CD14-positive monocyte (primary cell): Measurements from ENCODE around the gene TOLLIP. TPM values are rescaled to one million over a fixed set of nuclear protein-coding genes. Genes with fewer than 3 reads are reported as not detected.

Experiments used
- DNase-seq, 3 donors: peaks; one replicate each; pipeline ENCODE4 v3.0.0-alpha.2; 2011 to 2022
- H2AFZ ChIP-seq: 2 replicates; pipeline ENCODE4 v1.6.0; 2012; ENCODE audit warnings: mild to moderate bottlenecking, low read depth, low read length, inconsistent platforms; ENCODE audit not compliant: insufficient read depth, poor library complexity, severe bottlenecking
- H3K27ac ChIP-seq, 2 donors: 1 replicate in 1 of 2; 2 replicates in 1 of 2; pipeline ENCODE4 v1.5.1; 2012 to 2013; ENCODE audit warnings: low read length in 2 of 2, control low read depth in 1 of 2, inconsistent platforms in 1 of 2, low read depth in 1 of 2, mild to moderate bottlenecking in 1 of 2
- H3K27me3 ChIP-seq, 2 donors: one replicate each; pipeline versions ENCODE4 v1.6.0 to v1.6.1; 2011 to 2013; ENCODE audit warnings: low read length in 2 of 2; ENCODE audit not compliant: control insufficient read depth in 2 of 2, insufficient read depth in 2 of 2
- H3K36me3 ChIP-seq, 2 donors: replicated peaks in 1 of 2; 1 replicate in 1 of 2; 2 replicates in 1 of 2; pipeline versions ENCODE4 v1.5.1 to v1.6.1; 2012 to 2013; ENCODE audit warnings: low read length in 2 of 2, control low read depth in 1 of 2, inconsistent platforms in 1 of 2, mild to moderate bottlenecking in 1 of 2; ENCODE audit not compliant: insufficient read depth in 2 of 2, control insufficient read depth in 1 of 2
- H3K4me1 ChIP-seq, 2 donors: 1 replicate in 1 of 2; 2 replicates in 1 of 2; pipeline versions ENCODE4 v1.5.1 to v1.6.1; 2012 to 2013; ENCODE audit warnings: low read length in 2 of 2, control low read depth in 1 of 2, inconsistent platforms in 1 of 2, mild to moderate bottlenecking in 1 of 2, moderate library complexity in 1 of 2; ENCODE audit not compliant: insufficient read depth in 2 of 2, control insufficient read depth in 1 of 2
- H3K4me2 ChIP-seq: replicated peaks from 2 replicates; pipeline ENCODE3; 2012; ENCODE audit warnings: low read length, moderate library complexity, mild to moderate bottlenecking; ENCODE audit not compliant: poor library complexity, severe bottlenecking; ENCODE audit errors: extremely low read depth
- H3K4me3 ChIP-seq, 3 experiments: fragments of 200-600 bp in 1 of 3; sonication (generic) in 1 of 3; replicated peaks in 1 of 3; 1 replicate in 2 of 3; 2 replicates in 1 of 3; pipeline ENCODE4 v1.5.1; 2011 to 2013; ENCODE audit warnings: low read length in 3 of 3, mild to moderate bottlenecking in 3 of 3, control low read depth in 2 of 3, low read depth in 2 of 3, inconsistent platforms in 1 of 3, moderate library complexity in 1 of 3
- H3K79me2 ChIP-seq: 2 replicates; pipeline ENCODE4 v1.6.0; 2012; ENCODE audit warnings: mild to moderate bottlenecking, control low read depth, inconsistent platforms, low read length, moderate library complexity; ENCODE audit not compliant: insufficient read depth
- H3K9ac ChIP-seq: 2 replicates; pipeline ENCODE4 v1.6.0; 2017; ENCODE audit warnings: low read length, mild to moderate bottlenecking; ENCODE audit not compliant: insufficient read depth, poor library complexity, severe bottlenecking
- H3K9me3 ChIP-seq, 2 donors: replicated peaks in 1 of 2; 1 replicate in 1 of 2; 2 replicates in 1 of 2; pipeline versions ENCODE4 v1.5.1 to v1.6.1; 2012 to 2013; ENCODE audit warnings: low read length in 2 of 2, control low read depth in 1 of 2; ENCODE audit not compliant: control insufficient read depth in 1 of 2, insufficient read depth in 1 of 2
- H4K20me1 ChIP-seq: 2 replicates; pipeline ENCODE4 v1.6.0; 2012; ENCODE audit warnings: mild to moderate bottlenecking, low read length, control low read depth, moderate library complexity; ENCODE audit not compliant: insufficient read depth
- H3K27ac Mint-ChIP-seq, 7 donors: one replicate each; pipeline ENCODE4 v1.8.0; 2020; ENCODE audit warnings: mild to moderate bottlenecking in 7 of 7, mixed read lengths in 7 of 7, moderate library complexity in 6 of 7, inconsistent platforms in 2 of 7
- H3K27me3 Mint-ChIP-seq, 3 donors: one replicate each; pipeline ENCODE4 v1.8.0; 2021 to 2022; ENCODE audit warnings: low read depth in 3 of 3, mild to moderate bottlenecking in 3 of 3, mixed read lengths in 3 of 3, moderate library complexity in 3 of 3, inconsistent platforms in 1 of 3
- H3K36me3 Mint-ChIP-seq, 2 donors: one replicate each; pipeline ENCODE4 v1.8.0; 2020; ENCODE audit warnings: mixed read lengths in 2 of 2, inconsistent platforms in 1 of 2, mild to moderate bottlenecking in 1 of 2
- H3K4me1 Mint-ChIP-seq: one replicate; pipeline ENCODE4 v1.8.0; 2020; ENCODE audit warnings: mild to moderate bottlenecking, mixed read lengths
- H3K4me3 Mint-ChIP-seq, 2 donors: one replicate each; pipeline ENCODE4 v1.8.0; 2020; ENCODE audit warnings: mild to moderate bottlenecking in 2 of 2, mixed read lengths in 2 of 2, moderate library complexity in 1 of 2
- H3K9me3 Mint-ChIP-seq, 7 donors: one replicate each; pipeline ENCODE4 v1.8.0; 2020 to 2022; ENCODE audit warnings: mixed read lengths in 7 of 7, mild to moderate bottlenecking in 6 of 7, moderate library complexity in 6 of 7, inconsistent platforms in 2 of 7
- WGBS: methylation state at CpG from one replicate; pipeline ENCODE4 v1.1.5; 2013; ENCODE audit warnings: missing lambda C conversion rate; ENCODE audit not compliant: insufficient coverage; 5-methylcytosine and 5-hydroxymethylcytosine counted together
- intact Hi-C, 2 donors: fragments of 100-400 bp; cut with micrococcal nuclease; formaldehyde crosslinking; loops; one replicate each; pipeline versions ENCODE4 v1.15.0 to v1.15.1; 2023
- polyA plus RNA-seq, 3 donors: library from polyadenylated mRNA; depleted of rRNA in 1 of 3; unstranded in 2 of 3; stranded (reverse) in 1 of 3; fragments of 300-500 nt in 2 of 3; fragments of >200 nt in 1 of 3; fragmentation: Illumina TruSeq in 2 of 3; gene quantifications; 1 replicate in 2 of 3; 2 replicates in 1 of 3; pipeline ENCODE4 v1.2.3, GENCODE V29; 2012 to 2021
- TF ChIP-seq, protein P1 (sequence below): fragments of 200-600 bp; IDR thresholded peaks from one replicate; pipeline ENCODE4 v1.8.0; 2022; ENCODE audit warnings: antibody characterized with exemption, mild to moderate bottlenecking

Gene TOLLIP
- polyA plus RNA-seq, 3 donors: 67.9 to 72.1 (median 71.7) TPM

- WGBS: 96% methylated on average over 10 of the region's 16 CpGs
- H3K4me1 ChIP-seq: peaks cover 10 to 13% of the 10 kb centered on the region in 2 donors
- H3K4me3 ChIP-seq: no peak overlapping the region
- peaks cover 6% of the 10 kb centered on the region for H3K4me1 Mint-ChIP-seq
- no peaks in the 10 kb centered on the region for H3K79me2 ChIP-seq
- no peaks in the 10 kb centered on the region for H3K9me3 ChIP-seq
- no peak overlapping the region for H3K4me3 Mint-ChIP-seq
- intact Hi-C loops: no loop called here
- H3K4me2 ChIP-seq: no peak overlapping the region
- no peaks in the 10 kb centered on the region for H3K36me3 Mint-ChIP-seq
- H3K9me3 Mint-ChIP-seq: peaks cover 0 to 2% (median 0%) of the 10 kb centered on the region in 7 donors
- no peak overlapping the region for H3K27ac Mint-ChIP-seq
- no peak for DNase-seq
- TF ChIP-seq, protein P1, sequence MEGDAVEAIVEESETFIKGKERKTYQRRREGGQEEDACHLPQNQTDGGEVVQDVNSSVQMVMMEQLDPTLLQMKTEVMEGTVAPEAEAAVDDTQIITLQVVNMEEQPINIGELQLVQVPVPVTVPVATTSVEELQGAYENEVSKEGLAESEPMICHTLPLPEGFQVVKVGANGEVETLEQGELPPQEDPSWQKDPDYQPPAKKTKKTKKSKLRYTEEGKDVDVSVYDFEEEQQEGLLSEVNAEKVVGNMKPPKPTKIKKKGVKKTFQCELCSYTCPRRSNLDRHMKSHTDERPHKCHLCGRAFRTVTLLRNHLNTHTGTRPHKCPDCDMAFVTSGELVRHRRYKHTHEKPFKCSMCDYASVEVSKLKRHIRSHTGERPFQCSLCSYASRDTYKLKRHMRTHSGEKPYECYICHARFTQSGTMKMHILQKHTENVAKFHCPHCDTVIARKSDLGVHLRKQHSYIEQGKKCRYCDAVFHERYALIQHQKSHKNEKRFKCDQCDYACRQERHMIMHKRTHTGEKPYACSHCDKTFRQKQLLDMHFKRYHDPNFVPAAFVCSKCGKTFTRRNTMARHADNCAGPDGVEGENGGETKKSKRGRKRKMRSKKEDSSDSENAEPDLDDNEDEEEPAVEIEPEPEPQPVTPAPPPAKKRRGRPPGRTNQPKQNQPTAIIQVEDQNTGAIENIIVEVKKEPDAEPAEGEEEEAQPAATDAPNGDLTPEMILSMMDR: no peak
- H3K27me3 Mint-ChIP-seq: no peaks in the 10 kb centered on the region
- no peaks in the 10 kb centered on the region for H4K20me1 ChIP-seq
- no peaks in the 10 kb centered on the region for H3K36me3 ChIP-seq
- no peaks in the 10 kb centered on the region for H3K27me3 ChIP-seq
- no peak overlapping the region for H2AFZ ChIP-seq
- no peak overlapping the region for H3K27ac ChIP-seq
- H3K9ac ChIP-seq: no peak overlapping the region
Measured at GRCh38 chr11:1257916-1258315, 51.5 kb downstream of the TOLLIP start.

DNA sequence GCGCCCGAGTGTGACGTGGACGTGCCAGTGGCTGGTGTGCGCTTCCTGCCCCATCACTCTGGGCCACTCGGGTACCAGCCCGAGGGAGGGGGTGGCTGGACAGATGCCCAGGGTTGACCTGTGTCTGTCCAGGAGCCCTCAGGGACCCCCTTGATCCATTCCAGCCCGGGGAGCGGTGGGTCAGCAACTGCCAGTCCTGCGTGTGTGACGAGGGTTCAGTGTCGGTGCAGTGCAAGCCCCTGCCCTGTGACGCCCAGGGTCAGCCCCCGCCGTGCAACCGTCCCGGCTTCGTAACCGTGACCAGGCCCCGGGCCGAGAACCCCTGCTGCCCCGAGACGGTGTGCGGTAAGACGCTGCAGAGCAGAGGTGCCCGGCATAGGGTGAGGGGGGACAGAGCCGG, 52.1 kb downstream of the TOLLIP start:
- intact Hi-C loops: no loop called here
- Histone ChIP-seq H3K27me3 (no peaks in the 10 kb centered on the region), H3K9ac (no peak overlapping the region), H3K4me1 (peaks cover 5 to 7% of the 10 kb centered on the region in 2 donors), H3K36me3 (no peaks in the 10 kb centered on the region), H3K27ac (no peak overlapping the region), H3K9me3 (peaks cover 0 to 4% of the 10 kb centered on the region in 2 donors), H3K4me3 (no peak overlapping the region), H4K20me1 (no peaks in the 10 kb centered on the region), H3K4me2 (no peak overlapping the region), H3K79me2 (no peaks in the 10 kb centered on the region), H2AFZ (no peak overlapping the region)
- Mint-ChIP-seq H3K4me1 (peaks cover 4% of the 10 kb centered on the region), H3K4me3 (no peak overlapping the region), H3K27me3 (peaks cover 0 to 1% (median 0%) of the 10 kb centered on the region in 3 donors), H3K36me3 (no peaks in the 10 kb centered on the region), H3K9me3 (peaks cover 0 to 6% (median 2%) of the 10 kb centered on the region in 7 donors), H3K27ac (no peak overlapping the region)
- TF ChIP-seq, protein P1: no peak
- 96% methylated on average over 25 of the region's 27 CpGs for WGBS
- DNase-seq: no peak
